ENCODE results near the gene SPAG16. TPM values are rescaled to one million over a fixed set of nuclear protein-coding genes. Genes with fewer than 3 reads are reported as not detected.

Gene SPAG16
- total RNA-seq, 1 donor from 2014 or later: 16.7 TPM

- Histone ChIP-seq H3K27me3 (ENCODE audit: insufficient read depth, low read length) (no peaks in the 10 kb centered on the region), H3K4me1 (ENCODE audit: insufficient read depth, low read length) (peaks cover 2% of the 10 kb centered on the region), H4K20me1 (ENCODE audit: insufficient read depth, low read length) (no peaks in the 10 kb centered on the region), H2AFZ (ENCODE audit: low read depth, low read length) (no peak overlapping the region), H3K27ac (ENCODE audit: low read depth, low read length) (no peak overlapping the region), H3K79me2 (ENCODE audit: insufficient read depth, low read length) (no peaks in the 10 kb centered on the region), H3K4me2 (ENCODE audit: low read length) (no peak overlapping the region), H3K9me3 (ENCODE audit: insufficient read depth, low read depth, low read length) (no peaks in the 10 kb centered on the region), H3K9ac (ENCODE audit: low read length) (no peak overlapping the region), H3K36me3 (ENCODE audit: insufficient read depth, low read length) (no peaks in the 10 kb centered on the region), H3K4me3 (ENCODE audit: insufficient read depth, low read depth, low read length) (no peak overlapping the region)
- DNase-seq (ENCODE audit: low read depth) (no peak), FAIRE-seq (no peak)
- H3K4me3 Mint-ChIP-seq (ENCODE audit: unreplicated experiment): no peak overlapping the region
- no peaks in the 10 kb centered on the region for H3K9me3 Mint-ChIP-seq (ENCODE audit: unreplicated experiment)
- H3K36me3 Mint-ChIP-seq (ENCODE audit: low read depth, unreplicated experiment): no peaks in the 10 kb centered on the region
- H3K4me1 Mint-ChIP-seq (ENCODE audit: low read depth, unreplicated experiment): peaks cover 11% of the 10 kb centered on the region
- TF ChIP-seq EZH2 (IDR thresholded peaks at IDR 0.05; ENCODE audit: insufficient read depth, low read length) (no peak), CTCF (IDR thresholded peaks at IDR 0.05; ENCODE audit: insufficient read depth, low read depth, low read length) (no peak)
- H3K27me3 Mint-ChIP-seq (ENCODE audit: low read depth, unreplicated experiment): no peaks in the 10 kb centered on the region
- no peak overlapping the region for H3K27ac Mint-ChIP-seq (ENCODE audit: unreplicated experiment)
Observed at GRCh38 chr2:214064471-214064870, 780.2 kb downstream of the SPAG16 start.

- Histone ChIP-seq H3K9me3 (ENCODE audit: insufficient read depth, low read depth, low read length) (no peaks in the 10 kb centered on the region), H2AFZ (ENCODE audit: low read depth, low read length) (no peak overlapping the region), H3K4me3 (ENCODE audit: insufficient read depth, low read depth, low read length) (no peak overlapping the region), H3K27me3 (ENCODE audit: insufficient read depth, low read length) (no peaks in the 10 kb centered on the region), H3K9ac (ENCODE audit: low read length) (no peak overlapping the region), H3K4me2 (ENCODE audit: low read length) (no peak overlapping the region), H3K4me1 (ENCODE audit: insufficient read depth, low read length) (peaks cover 3% of the 10 kb centered on the region), H3K27ac (ENCODE audit: low read depth, low read length) (no peak overlapping the region), H4K20me1 (ENCODE audit: insufficient read depth, low read length) (no peaks in the 10 kb centered on the region), H3K79me2 (ENCODE audit: insufficient read depth, low read length) (no peaks in the 10 kb centered on the region), H3K36me3 (ENCODE audit: insufficient read depth, low read length) (no peaks in the 10 kb centered on the region)
- H3K4me3 Mint-ChIP-seq (ENCODE audit: unreplicated experiment): no peak overlapping the region
- DNase-seq (ENCODE audit: low read depth): no peak
- no peak overlapping the region for H3K27ac Mint-ChIP-seq (ENCODE audit: unreplicated experiment)
- H3K36me3 Mint-ChIP-seq (ENCODE audit: low read depth, unreplicated experiment): no peaks in the 10 kb centered on the region
- no peaks in the 10 kb centered on the region for H3K9me3 Mint-ChIP-seq (ENCODE audit: unreplicated experiment)
- no peak for FAIRE-seq
- H3K4me1 Mint-ChIP-seq (ENCODE audit: low read depth, unreplicated experiment): peaks cover 15% of the 10 kb centered on the region
- no peak for TF ChIP-seq EZH2 (IDR thresholded peaks at IDR 0.05; ENCODE audit: insufficient read depth, low read length)
- TF ChIP-seq CTCF (IDR thresholded peaks at IDR 0.05; ENCODE audit: insufficient read depth, low read depth, low read length): no peak
- H3K27me3 Mint-ChIP-seq (ENCODE audit: low read depth, unreplicated experiment): no peaks in the 10 kb centered on the region
Observed at GRCh38 chr2:214066862-214067261, 782.6 kb downstream of the SPAG16 start.

- Histone ChIP-seq H3K4me1 (ENCODE audit: insufficient read depth, low read length) (peaks cover 3% of the 10 kb centered on the region), H3K4me3 (ENCODE audit: insufficient read depth, low read depth, low read length) (peak overlapping the region; percentile 40), H3K27ac (ENCODE audit: low read depth, low read length) (peak overlapping the region; percentile 57), H3K9me3 (ENCODE audit: insufficient read depth, low read depth, low read length) (no peaks in the 10 kb centered on the region), H3K27me3 (ENCODE audit: insufficient read depth, low read length) (no peaks in the 10 kb centered on the region), H3K36me3 (ENCODE audit: insufficient read depth, low read length) (no peaks in the 10 kb centered on the region), H3K79me2 (ENCODE audit: insufficient read depth, low read length) (no peaks in the 10 kb centered on the region), H3K4me2 (ENCODE audit: low read length) (peak overlapping the region; percentile 79), H4K20me1 (ENCODE audit: insufficient read depth, low read length) (no peaks in the 10 kb centered on the region), H2AFZ (ENCODE audit: low read depth, low read length) (no peak overlapping the region), H3K9ac (ENCODE audit: low read length) (peak overlapping the region; percentile 55)
- no peaks in the 10 kb centered on the region for H3K9me3 Mint-ChIP-seq (ENCODE audit: unreplicated experiment)
- peak overlapping the region; percentile 8 for H3K4me3 Mint-ChIP-seq (ENCODE audit: unreplicated experiment)
- FAIRE-seq: peak; percentile 99
- no peaks in the 10 kb centered on the region for H3K27me3 Mint-ChIP-seq (ENCODE audit: low read depth, unreplicated experiment)
- H3K4me1 Mint-ChIP-seq (ENCODE audit: low read depth, unreplicated experiment): peaks cover 15% of the 10 kb centered on the region
- H3K36me3 Mint-ChIP-seq (ENCODE audit: low read depth, unreplicated experiment): no peaks in the 10 kb centered on the region
- peak; percentile 93 for DNase-seq (ENCODE audit: low read depth)
- H3K27ac Mint-ChIP-seq (ENCODE audit: unreplicated experiment): peak overlapping the region; percentile 96
- TF ChIP-seq CTCF (IDR thresholded peaks at IDR 0.05; ENCODE audit: insufficient read depth, low read depth, low read length) (no peak), EZH2 (IDR thresholded peaks at IDR 0.05; ENCODE audit: insufficient read depth, low read length) (no peak)
Observed at GRCh38 chr2:214069254-214069653, 785.0 kb downstream of the SPAG16 start.

All from astrocyte (in vitro differentiated cells and primary cell).